ENCODE measurements around the gene LDB1. TPM values are rescaled to one million over a fixed set of nuclear protein-coding genes. Genes with fewer than 3 reads are reported as not detected.

Gene LDB1
- total RNA-seq, 3 donors from 2014 or later = 32.3 to 92.2 (median 37.2) TPM

- TF ChIP-seq, protein P1, sequence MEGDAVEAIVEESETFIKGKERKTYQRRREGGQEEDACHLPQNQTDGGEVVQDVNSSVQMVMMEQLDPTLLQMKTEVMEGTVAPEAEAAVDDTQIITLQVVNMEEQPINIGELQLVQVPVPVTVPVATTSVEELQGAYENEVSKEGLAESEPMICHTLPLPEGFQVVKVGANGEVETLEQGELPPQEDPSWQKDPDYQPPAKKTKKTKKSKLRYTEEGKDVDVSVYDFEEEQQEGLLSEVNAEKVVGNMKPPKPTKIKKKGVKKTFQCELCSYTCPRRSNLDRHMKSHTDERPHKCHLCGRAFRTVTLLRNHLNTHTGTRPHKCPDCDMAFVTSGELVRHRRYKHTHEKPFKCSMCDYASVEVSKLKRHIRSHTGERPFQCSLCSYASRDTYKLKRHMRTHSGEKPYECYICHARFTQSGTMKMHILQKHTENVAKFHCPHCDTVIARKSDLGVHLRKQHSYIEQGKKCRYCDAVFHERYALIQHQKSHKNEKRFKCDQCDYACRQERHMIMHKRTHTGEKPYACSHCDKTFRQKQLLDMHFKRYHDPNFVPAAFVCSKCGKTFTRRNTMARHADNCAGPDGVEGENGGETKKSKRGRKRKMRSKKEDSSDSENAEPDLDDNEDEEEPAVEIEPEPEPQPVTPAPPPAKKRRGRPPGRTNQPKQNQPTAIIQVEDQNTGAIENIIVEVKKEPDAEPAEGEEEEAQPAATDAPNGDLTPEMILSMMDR (IDR thresholded peaks at IDR 0.05) = no peak
- no peaks in the 10 kb centered on the region for H3K9me3 ChIP-seq
- intact Hi-C loops (cut with DNase I, micrococcal nuclease) = no loop called here
- H3K4me3 ChIP-seq = no peak overlapping the region
- H3K36me3 ChIP-seq (ENCODE audit: low read depth) = peaks cover 14% of the 10 kb centered on the region
- no peak for ATAC-seq
- H3K4me1 ChIP-seq (ENCODE audit: low read depth) = no peaks in the 10 kb centered on the region
- DNase-seq = no peak
These were observed 13.2 kb downstream of the LDB1 start for GRCh38 chr10:102106998-102107397.

GRCh38 chr10:102102421-102102820 lies 17.7 kb downstream of the LDB1 start:
- Histone ChIP-seq H3K36me3 (ENCODE audit: low read depth) (no peaks in the 10 kb centered on the region), H3K9me3 (no peaks in the 10 kb centered on the region), H3K4me1 (ENCODE audit: low read depth) (no peaks in the 10 kb centered on the region), H3K4me3 (no peak overlapping the region)
- TF ChIP-seq, protein P1 (IDR thresholded peaks at IDR 0.05) = no peak
- DNase-seq (no peak), ATAC-seq (no peak)
- intact Hi-C loops (cut with DNase I, micrococcal nuclease) = no loop called here

DNA sequence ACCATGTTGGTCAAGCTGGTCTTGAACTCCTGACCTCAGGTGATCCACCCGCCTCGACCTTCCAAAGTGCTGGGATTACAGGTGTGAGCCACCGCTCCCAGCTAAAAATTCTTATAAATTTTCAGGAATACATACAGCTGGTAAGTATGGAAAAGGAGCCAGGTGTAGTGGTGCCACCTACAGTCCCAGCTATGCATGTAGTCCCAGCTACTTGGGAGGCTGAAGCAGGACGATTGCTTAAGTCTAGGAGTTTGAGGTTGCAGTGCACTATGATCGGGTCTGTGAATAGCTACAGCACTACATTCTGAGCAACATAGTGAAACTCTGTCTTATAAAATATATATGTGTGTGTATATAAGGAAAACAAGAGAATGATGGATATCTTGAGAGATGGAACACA lies 19.0 kb downstream of the LDB1 start:
- ATAC-seq = no peak
- Histone ChIP-seq H3K4me3 (no peak overlapping the region), H3K4me1 (ENCODE audit: low read depth) (no peaks in the 10 kb centered on the region), H3K36me3 (ENCODE audit: low read depth) (no peaks in the 10 kb centered on the region), H3K9me3 (no peaks in the 10 kb centered on the region)
- intact Hi-C loops (cut with DNase I, micrococcal nuclease) = no loop called here
- TF ChIP-seq, protein P1 (IDR thresholded peaks at IDR 0.05) = no peak
- no peak for DNase-seq

DNA sequence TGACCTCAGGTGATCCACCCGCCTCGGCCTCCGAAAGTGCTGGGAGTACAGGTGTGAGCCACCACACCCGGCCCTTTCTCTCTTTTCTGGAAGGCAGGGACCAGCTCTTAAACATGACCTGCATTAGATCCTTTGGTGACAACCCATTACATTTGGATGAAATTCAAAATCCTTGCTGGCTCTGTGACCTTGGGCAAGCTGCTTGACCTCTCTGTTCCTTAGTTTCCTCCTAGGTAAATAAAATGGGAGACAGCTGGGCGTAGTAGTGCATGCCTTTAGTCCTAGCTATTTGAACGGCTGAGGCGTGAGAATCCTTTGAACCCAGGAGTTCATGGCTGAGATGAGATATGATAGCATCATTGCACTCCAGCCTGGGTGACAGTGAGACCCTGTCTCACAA lies 23.7 kb downstream of the LDB1 start:
- Histone ChIP-seq H3K36me3 (ENCODE audit: low read depth) (no peaks in the 10 kb centered on the region), H3K4me3 (no peak overlapping the region), H3K4me1 (ENCODE audit: low read depth) (no peaks in the 10 kb centered on the region), H3K9me3 (no peaks in the 10 kb centered on the region)
- intact Hi-C loops (cut with DNase I, micrococcal nuclease) = no loop called here
- no peak for DNase-seq
- TF ChIP-seq, protein P1 (IDR thresholded peaks at IDR 0.05) = no peak
- ATAC-seq = no peak

GRCh38 chr10:102090772-102091171 lies 29.4 kb downstream of the LDB1 start:
- ATAC-seq (no peak), DNase-seq (no peak)
- H3K4me3 ChIP-seq = no peak overlapping the region
- TF ChIP-seq, protein P1 (IDR thresholded peaks at IDR 0.05) = no peak
- H3K9me3 ChIP-seq = no peaks in the 10 kb centered on the region
- intact Hi-C loops (cut with DNase I, micrococcal nuclease) = no loop called here
- H3K4me1 ChIP-seq (ENCODE audit: low read depth) = no peaks in the 10 kb centered on the region
- no peaks in the 10 kb centered on the region for H3K36me3 ChIP-seq (ENCODE audit: low read depth)

DNA sequence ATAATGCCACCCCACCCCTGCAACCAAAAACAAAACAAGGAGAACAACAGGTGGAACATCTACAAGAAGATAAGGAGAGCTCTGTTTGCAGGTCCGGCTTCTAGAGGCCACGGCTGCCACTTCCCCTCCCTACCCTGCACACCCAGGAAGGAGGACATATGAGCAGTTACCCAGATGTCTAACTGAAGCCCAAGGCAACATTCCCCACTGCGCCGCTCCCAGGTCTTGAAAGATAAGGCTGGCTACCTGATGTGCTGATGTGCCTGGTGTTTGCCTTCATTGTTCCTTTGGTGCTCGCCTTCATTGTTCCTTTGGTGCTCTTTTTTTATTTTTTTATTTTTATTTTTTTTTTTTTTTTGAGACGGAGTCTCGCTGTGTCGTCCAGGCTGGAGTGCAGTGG lies 34.0 kb downstream of the LDB1 start:
- Histone ChIP-seq H3K9me3 (no peaks in the 10 kb centered on the region), H3K4me3 (no peak overlapping the region), H3K4me1 (ENCODE audit: low read depth) (no peaks in the 10 kb centered on the region), H3K36me3 (ENCODE audit: low read depth) (no peaks in the 10 kb centered on the region)
- DNase-seq (no peak), ATAC-seq (no peak)
- TF ChIP-seq, protein P1 (IDR thresholded peaks at IDR 0.05) = no peak
- intact Hi-C loops (cut with DNase I, micrococcal nuclease) = no loop called here

All from mucosa of descending colon (tissue), 3 donors.